Measurements from ENCODE around the gene USP4.

GRCh38 chr3:49302613-49303012, 37.2 kb downstream of the USP4 start:
- TF ChIP-seq CTCF (IDR thresholded peaks at IDR 0.05) (no peak), POLR2A (IDR thresholded peaks at IDR 0.05) (no peak)
